Fibroblast of pulmonary artery (primary cell): ENCODE data around the gene COL4A3.

Experiments used
- DNase-seq: peaks from one replicate; pipeline ENCODE4 v3.0.0-alpha.2; 2010; ENCODE audit warnings: low read depth
- H3K4me3 ChIP-seq: replicated peaks from 2 replicates; pipeline ENCODE4 v1.5.1; 2011; ENCODE audit warnings: low read depth, mild to moderate bottlenecking, control low read depth, low read length, moderate library complexity
- CTCF ChIP-seq: IDR thresholded peaks from 2 replicates; pipeline ENCODE4 v1.5.1; 2011; ENCODE audit warnings: mild to moderate bottlenecking, control low read depth, low read length, inconsistent platforms; ENCODE audit errors: missing control alignments

Gene COL4A3

GRCh38 chr2:227241005-227241404, 76.6 kb downstream of the COL4A3 start:
- TF ChIP-seq CTCF: no peak
- no peak for DNase-seq
- no peak overlapping the region for H3K4me3 ChIP-seq

- no peak overlapping the region for H3K4me3 ChIP-seq
- no peak for DNase-seq
- TF ChIP-seq CTCF: no peak
Measured at GRCh38 chr2:227248876-227249275, 84.5 kb downstream of the COL4A3 start.

DNA sequence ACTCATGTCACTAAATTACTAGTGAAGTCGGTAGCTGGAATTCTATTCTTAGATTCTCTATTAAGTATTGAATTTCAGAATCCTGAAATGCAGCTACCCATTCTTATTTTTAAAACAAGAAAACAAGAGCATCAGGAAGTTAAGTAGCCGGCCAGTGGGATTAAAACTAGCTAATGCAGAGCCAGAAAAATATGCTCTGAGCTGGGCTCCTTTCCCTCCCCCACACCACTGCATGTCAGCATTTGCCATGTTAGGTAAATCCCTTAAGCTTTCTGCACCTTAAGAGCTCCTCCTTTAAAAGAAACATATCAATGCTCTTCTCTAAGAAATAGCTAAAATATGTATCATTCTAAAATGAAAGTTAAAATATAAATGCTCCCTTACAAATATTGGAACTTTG, 88.4 kb downstream of the COL4A3 start:
- TF ChIP-seq CTCF: no peak
- no peak for DNase-seq
- H3K4me3 ChIP-seq: no peak overlapping the region

GRCh38 chr2:227256605-227257004, 92.2 kb downstream of the COL4A3 start:
- no peak for DNase-seq

GRCh38 chr2:227257820-227258219, 93.4 kb downstream of the COL4A3 start:
- no peak overlapping the region for H3K4me3 ChIP-seq
- no peak for TF ChIP-seq CTCF
- no peak for DNase-seq

More at GRCh38 chr2:227256605-227257004, 92.2 kb downstream of the COL4A3 start:
- no peak overlapping the region for H3K4me3 ChIP-seq
- no peak for TF ChIP-seq CTCF

DNA sequence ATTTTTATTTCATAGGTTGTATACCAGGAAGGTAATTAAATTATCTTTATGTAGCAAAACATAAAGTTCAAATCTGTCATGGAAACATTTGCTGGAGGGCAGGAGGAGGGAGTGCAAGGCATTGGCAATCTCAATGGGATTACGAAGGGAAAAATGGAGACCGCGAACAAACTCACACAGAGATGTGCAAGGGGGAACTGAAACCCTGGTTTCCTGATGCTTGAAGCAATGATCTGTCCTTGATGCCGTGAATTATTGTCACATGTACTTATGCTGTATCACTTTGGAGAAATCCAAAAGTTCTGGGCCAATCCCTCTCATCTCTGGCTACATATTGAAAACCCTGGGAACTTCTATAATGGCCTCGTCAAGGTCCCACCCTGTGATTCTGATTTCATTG, 95.6 kb downstream of the COL4A3 start:
- H3K4me3 ChIP-seq: no peak overlapping the region
- no peak for TF ChIP-seq CTCF
- no peak for DNase-seq

DNA sequence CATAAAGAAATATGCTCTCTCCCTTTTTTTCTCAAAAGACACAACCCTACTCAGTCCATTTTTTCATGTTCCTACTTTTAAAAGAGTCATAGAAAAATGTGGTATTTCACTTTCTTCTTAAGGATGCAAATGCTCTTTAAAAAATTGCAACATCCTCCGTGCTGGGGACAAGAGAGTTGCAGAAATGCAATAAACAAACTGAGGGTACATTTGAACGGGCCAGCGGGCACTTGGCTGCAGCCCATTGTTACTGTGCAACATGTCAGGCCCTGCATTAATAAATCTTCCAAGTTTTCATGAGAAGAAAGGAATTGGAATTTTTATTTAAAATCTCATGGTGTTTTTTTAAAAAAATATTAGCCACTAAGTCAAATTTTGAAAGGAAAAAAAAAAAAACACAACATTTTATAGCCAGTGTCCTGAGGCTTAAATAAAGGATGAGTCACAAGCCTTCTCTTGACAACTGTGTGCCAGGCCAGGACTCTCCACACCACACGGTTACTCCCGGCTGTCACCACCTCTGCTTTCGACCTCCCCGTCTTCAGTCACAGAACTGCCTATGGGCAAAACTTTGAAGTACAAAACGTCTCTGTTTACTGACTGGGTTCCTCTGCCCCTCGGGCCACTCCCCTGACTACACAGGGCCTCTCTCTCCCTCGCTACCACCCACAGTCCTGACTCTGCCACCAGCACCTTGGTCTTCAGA, 103.1 kb downstream of the COL4A3 start:
- no peak overlapping the region for H3K4me3 ChIP-seq
- no peak for DNase-seq
- TF ChIP-seq CTCF: no peak
